ENCODE results near the gene CCDC154. TPM values are rescaled to one million over a fixed set of nuclear protein-coding genes. Genes with fewer than 3 reads are reported as not detected.

Gene CCDC154
- total and polyA plus RNA-seq, 4 donors: 1.8 to 9.6 (median 2.9) TPM

DNA sequence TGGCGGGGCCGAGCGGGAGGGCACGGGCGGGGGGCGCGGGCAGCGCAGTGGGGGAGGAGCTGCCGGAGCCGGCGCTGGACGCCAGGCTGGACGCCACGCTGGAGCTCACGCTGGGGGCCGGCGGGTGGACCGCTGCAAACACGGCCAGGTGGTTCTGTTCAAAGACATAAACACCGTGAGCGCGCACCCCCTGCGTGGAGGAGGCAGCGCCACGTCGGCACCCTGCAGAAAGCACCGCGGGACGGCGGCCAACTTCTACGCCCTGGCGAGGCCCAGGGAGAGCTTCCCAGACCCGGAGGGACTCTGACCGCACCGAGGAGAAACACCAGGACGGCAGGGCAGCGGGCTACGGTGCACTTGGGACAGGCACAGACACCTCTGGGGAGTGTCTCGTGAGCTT, 59.1 kb downstream of the CCDC154 start:
- intact Hi-C loops (cut with DNase I): no loop called here
- H3K27me3 ChIP-seq (ENCODE audit: control insufficient read depth in 1 of 2, insufficient read depth in 2 of 2, low read length in 1 of 2): no peaks in the 10 kb centered on the region
- no peak overlapping the region for H3K27ac ChIP-seq (ENCODE audit: low read depth in 1 of 2, low read length in 2 of 2)
- H3K36me3 ChIP-seq (ENCODE audit: control insufficient read depth in 1 of 2, insufficient read depth in 2 of 2, low read length in 1 of 2): peaks cover 1 to 3% of the 10 kb centered on the region in 2 donors
- no peaks in the 10 kb centered on the region for H3K4me1 ChIP-seq (ENCODE audit: control insufficient read depth in 1 of 2, insufficient read depth in 2 of 2, low read length in 2 of 2)
- WGBS, 2 donors: 95 to 96% methylated on average over 39 of the region's 39 CpGs
- H3K9me3 ChIP-seq (ENCODE audit: control insufficient read depth, low read length): no peaks in the 10 kb centered on the region
- no peak overlapping the region for H3K4me3 ChIP-seq (ENCODE audit: low read length in 2 of 2)
- ATAC-seq (ENCODE audit: low FRiP score) (no peak), DNase-seq (no peak)

Other genes with a start within 250 kb of the CCDC154 start
- under 1 TPM in 1 of 2 donors, not detected in 1; 0.81 TPM for gene TPSG1, start 219.3 kb downstream of the CCDC154 start, total RNA-seq
- gene TPSG1, start 219.3 kb downstream of the CCDC154 start, polyA plus RNA-seq: 1 to 10 TPM in 1 of 2 donors, not detected in 1; 4.6 TPM
- gene TPSB2, start 214.4 kb downstream of the CCDC154 start, total RNA-seq: 10 to 100 TPM; 17.0 to 51.0 TPM
- gene TPSB2, start 214.4 kb downstream of the CCDC154 start, polyA plus RNA-seq: 10 to 100 TPM in 1 of 2 donors, 1 to 10 TPM in 1; 4.9 to 10.8 TPM
- 10 to 100 TPM; 12.2 to 38.0 TPM for gene TPSAB1, start 203.9 kb downstream of the CCDC154 start, total RNA-seq
- 1 to 10 TPM; 3.0 to 3.8 TPM for gene TPSAB1, start 203.9 kb downstream of the CCDC154 start, polyA plus RNA-seq
- not detected for gene TPSD1, start 188.5 kb downstream of the CCDC154 start, total RNA-seq
- gene TPSD1, start 188.5 kb downstream of the CCDC154 start, polyA plus RNA-seq: under 1 TPM in 1 of 2 donors, not detected in 1; 0.38 TPM
- 10 to 100 TPM; 81.7 to 86.7 TPM for gene UBE2I, start 134.9 kb downstream of the CCDC154 start, total RNA-seq
- 10 to 100 TPM; 35.7 to 63.1 TPM for gene UBE2I, start 134.9 kb downstream of the CCDC154 start, polyA plus RNA-seq
- gene BAIAP3, start 110.9 kb downstream of the CCDC154 start, total RNA-seq: 1 to 10 TPM; 1.2 to 3.1 TPM
- gene BAIAP3, start 110.9 kb downstream of the CCDC154 start, polyA plus RNA-seq: 1 to 10 TPM; 1.1 to 2.6 TPM
- 10 to 100 TPM; 32.1 to 37.5 TPM for gene TSR3, start 92.7 kb downstream of the CCDC154 start, total RNA-seq
- gene TSR3, start 92.7 kb downstream of the CCDC154 start, polyA plus RNA-seq: 10 to 100 TPM; 68.4 to 88.0 TPM
- 10 to 100 TPM; 45.3 to 55.1 TPM for gene GNPTG, start 92.6 kb downstream of the CCDC154 start, total RNA-seq
- 10 to 100 TPM; 33.7 to 74.1 TPM for gene GNPTG, start 92.6 kb downstream of the CCDC154 start, polyA plus RNA-seq
- gene UNKL, start 29.9 kb downstream of the CCDC154 start, total RNA-seq: 10 to 100 TPM; 21.2 to 34.6 TPM
- 10 to 100 TPM in 1 of 2 donors, 1 to 10 TPM in 1; 8.8 to 23.9 TPM for gene UNKL, start 29.9 kb downstream of the CCDC154 start, polyA plus RNA-seq
- gene UQCC4, start 23.8 kb downstream of the CCDC154 start, total RNA-seq: 1 to 10 TPM; 5.7 to 8.3 TPM
- gene UQCC4, start 23.8 kb downstream of the CCDC154 start, polyA plus RNA-seq: 10 to 100 TPM; 13.3 to 20.0 TPM
- not detected for gene PERCC1, start 13.5 kb downstream of the CCDC154 start, total RNA-seq
- not detected for gene PERCC1, start 13.5 kb downstream of the CCDC154 start, polyA plus RNA-seq
- gene CLCN7, start 30.5 kb upstream of the CCDC154 start, total RNA-seq: 10 to 100 TPM; 44.8 to 89.1 TPM
- 10 to 100 TPM; 14.5 to 90.9 TPM for gene CLCN7, start 30.5 kb upstream of the CCDC154 start, polyA plus RNA-seq
- gene PTX4, start 44.4 kb upstream of the CCDC154 start, total RNA-seq: under 1 TPM; 0.26 to 0.33 TPM
- not detected for gene PTX4, start 44.4 kb upstream of the CCDC154 start, polyA plus RNA-seq
- 10 to 100 TPM; 25.6 to 28.2 TPM for gene TELO2, start 48.8 kb upstream of the CCDC154 start, total RNA-seq
- gene TELO2, start 48.8 kb upstream of the CCDC154 start, polyA plus RNA-seq: 10 to 100 TPM in 1 of 2 donors, 1 to 10 TPM in 1; 8.8 to 52.7 TPM
- gene TMEM204, start 89.1 kb upstream of the CCDC154 start, total RNA-seq: 10 to 100 TPM; 38.1 to 52.1 TPM
- gene TMEM204, start 89.1 kb upstream of the CCDC154 start, polyA plus RNA-seq: 10 to 100 TPM; 34.7 to 74.5 TPM
- gene IFT140, start 167.5 kb upstream of the CCDC154 start, total RNA-seq: 10 to 100 TPM; 13.5 to 22.4 TPM
- gene IFT140, start 167.5 kb upstream of the CCDC154 start, polyA plus RNA-seq: 10 to 100 TPM in 1 of 2 donors, 1 to 10 TPM in 1; 4.6 to 15.2 TPM
- 10 to 100 TPM; 17.3 to 24.2 TPM for gene CRAMP1, start 167.8 kb upstream of the CCDC154 start, total RNA-seq
- gene CRAMP1, start 167.8 kb upstream of the CCDC154 start, polyA plus RNA-seq: 10 to 100 TPM in 1 of 2 donors, 1 to 10 TPM in 1; 2.3 to 11.5 TPM
- 10 to 100 TPM; 28.3 to 30.8 TPM for gene JPT2, start 233.7 kb upstream of the CCDC154 start, total RNA-seq
- 10 to 100 TPM; 14.2 to 15.7 TPM for gene JPT2, start 233.7 kb upstream of the CCDC154 start, polyA plus RNA-seq

Data from aorta (tissue), 5 donors.